Measurements from ENCODE around the gene OSGIN1.
A peak's percentile ranks its signal among the peaks of the same experiment; 100 is the strongest.

The OSGIN1 gene

DNA sequence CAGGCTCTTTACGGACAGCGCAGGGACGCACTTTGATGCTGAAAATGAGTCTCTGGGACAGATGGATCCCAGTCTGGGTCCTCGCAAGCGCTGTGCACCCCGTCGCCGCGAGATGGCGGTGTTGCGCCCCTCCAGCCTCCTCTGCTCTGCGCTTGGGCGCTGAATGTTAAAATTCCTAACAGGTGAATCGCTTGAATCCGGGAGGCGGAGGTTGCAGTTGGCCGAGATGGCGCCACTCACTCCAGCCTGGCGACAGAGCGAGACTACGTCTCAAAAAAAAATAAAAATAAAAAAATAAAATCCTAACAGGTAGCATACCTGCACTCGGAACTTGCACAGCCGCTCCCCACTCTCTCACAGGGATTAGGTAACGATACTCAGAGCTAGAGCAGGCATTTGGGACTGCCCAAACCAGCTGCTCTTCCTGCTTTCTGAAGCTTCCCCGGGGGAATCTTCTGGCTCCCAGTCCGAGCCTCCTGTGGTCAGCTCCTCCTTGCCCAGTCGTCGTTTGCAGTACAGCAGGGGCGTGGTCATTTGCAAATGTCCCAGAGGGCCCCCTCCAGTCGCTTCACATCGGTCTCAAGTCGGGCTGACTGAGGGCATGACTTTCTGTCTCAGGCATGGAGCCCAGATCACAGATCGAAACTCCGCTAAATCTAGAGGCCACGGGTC is 26.2 kb upstream of the OSGIN1 start:
- TF ChIP-seq, protein P1, sequence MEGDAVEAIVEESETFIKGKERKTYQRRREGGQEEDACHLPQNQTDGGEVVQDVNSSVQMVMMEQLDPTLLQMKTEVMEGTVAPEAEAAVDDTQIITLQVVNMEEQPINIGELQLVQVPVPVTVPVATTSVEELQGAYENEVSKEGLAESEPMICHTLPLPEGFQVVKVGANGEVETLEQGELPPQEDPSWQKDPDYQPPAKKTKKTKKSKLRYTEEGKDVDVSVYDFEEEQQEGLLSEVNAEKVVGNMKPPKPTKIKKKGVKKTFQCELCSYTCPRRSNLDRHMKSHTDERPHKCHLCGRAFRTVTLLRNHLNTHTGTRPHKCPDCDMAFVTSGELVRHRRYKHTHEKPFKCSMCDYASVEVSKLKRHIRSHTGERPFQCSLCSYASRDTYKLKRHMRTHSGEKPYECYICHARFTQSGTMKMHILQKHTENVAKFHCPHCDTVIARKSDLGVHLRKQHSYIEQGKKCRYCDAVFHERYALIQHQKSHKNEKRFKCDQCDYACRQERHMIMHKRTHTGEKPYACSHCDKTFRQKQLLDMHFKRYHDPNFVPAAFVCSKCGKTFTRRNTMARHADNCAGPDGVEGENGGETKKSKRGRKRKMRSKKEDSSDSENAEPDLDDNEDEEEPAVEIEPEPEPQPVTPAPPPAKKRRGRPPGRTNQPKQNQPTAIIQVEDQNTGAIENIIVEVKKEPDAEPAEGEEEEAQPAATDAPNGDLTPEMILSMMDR (IDR thresholded peaks at IDR 0.05), result peak; percentile 93
- H3K4me3 ChIP-seq, result no peak overlapping the region
- DNase-seq (ENCODE audit: low spot score), result no peak
- no peak overlapping the region for H3K27ac ChIP-seq

DNA sequence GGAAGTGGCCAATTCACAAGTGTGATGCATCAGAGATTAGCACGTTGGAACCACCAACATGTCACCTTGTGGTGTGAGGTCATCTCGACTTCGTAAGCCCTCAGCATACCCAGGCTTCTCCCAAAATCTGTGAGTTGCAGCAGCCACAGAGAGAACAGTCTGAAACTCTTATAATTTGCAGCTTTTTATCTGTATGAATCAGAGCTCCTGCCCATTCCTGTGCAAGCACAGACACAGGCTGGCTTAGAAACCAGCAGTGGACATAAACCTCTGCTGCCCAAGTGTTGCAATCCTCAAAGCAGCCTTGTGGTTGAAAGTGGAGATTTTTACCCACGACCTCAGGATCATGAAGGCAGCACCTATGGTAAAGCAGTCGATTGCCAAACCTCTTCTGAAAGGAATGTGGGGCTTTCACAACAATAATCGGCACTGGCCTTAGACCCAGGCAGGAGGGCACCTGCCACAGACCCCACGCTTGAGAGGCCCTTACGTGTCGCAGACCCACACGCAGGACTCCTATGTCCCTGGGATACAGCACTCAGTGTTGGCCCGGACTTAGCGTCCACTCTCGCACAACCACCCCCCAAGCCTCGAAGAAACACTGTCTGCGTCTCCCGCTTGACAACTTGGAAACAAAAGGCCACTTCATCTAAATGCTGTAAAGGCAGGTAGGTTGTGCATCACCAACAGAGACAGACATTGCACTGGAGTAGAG is 24.5 kb upstream of the OSGIN1 start:
- TF ChIP-seq, protein P1 (IDR thresholded peaks at IDR 0.05), result no peak
- no peak overlapping the region for H3K27ac ChIP-seq

DNA sequence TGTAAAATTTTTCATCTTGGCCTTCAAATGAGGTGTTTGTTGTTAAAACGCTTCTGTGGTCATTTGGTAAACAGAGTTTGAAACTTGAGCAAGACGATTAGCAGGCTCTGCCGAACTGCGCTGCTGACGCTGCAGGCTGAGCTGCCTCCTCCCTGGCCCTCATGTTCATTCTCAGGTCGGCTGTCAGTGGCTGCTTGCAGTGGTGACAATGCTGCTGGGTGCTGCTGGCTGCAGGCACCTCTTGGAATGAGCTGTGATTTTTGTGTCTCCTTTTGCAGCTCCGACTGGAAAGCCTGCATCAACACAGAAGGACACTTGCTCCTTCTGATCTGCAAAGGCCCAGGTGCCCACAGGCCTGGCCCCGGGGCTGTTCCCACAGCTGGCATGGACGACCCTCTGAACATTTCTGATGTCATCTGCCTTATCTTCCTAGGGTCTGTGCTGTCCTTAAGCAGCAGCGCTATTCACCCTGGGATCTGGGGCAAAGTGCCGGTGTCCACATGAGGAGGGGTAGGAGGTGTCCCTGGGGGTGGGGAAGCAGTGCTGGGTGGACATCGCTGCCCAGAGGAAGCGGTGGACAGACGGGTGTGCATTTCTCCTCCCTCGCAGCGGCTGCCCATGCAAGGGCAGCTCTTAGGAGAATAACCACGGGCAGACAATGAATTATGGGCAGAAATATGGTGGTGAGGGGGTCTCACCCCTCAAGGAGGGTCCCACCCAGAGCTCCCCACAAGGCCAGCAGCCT is 23.1 kb upstream of the OSGIN1 start:
- Histone ChIP-seq H3K4me3 (no peak overlapping the region), H3K27ac (no peak overlapping the region)
- DNase-seq (ENCODE audit: low spot score), result no peak
- TF ChIP-seq, protein P1 (IDR thresholded peaks at IDR 0.05), result no peak

More for the DNA sequence above, 24.5 kb upstream of the OSGIN1 start:
- H3K4me3 ChIP-seq, result no peak overlapping the region
- no peak for DNase-seq (ENCODE audit: low spot score)

DNA sequence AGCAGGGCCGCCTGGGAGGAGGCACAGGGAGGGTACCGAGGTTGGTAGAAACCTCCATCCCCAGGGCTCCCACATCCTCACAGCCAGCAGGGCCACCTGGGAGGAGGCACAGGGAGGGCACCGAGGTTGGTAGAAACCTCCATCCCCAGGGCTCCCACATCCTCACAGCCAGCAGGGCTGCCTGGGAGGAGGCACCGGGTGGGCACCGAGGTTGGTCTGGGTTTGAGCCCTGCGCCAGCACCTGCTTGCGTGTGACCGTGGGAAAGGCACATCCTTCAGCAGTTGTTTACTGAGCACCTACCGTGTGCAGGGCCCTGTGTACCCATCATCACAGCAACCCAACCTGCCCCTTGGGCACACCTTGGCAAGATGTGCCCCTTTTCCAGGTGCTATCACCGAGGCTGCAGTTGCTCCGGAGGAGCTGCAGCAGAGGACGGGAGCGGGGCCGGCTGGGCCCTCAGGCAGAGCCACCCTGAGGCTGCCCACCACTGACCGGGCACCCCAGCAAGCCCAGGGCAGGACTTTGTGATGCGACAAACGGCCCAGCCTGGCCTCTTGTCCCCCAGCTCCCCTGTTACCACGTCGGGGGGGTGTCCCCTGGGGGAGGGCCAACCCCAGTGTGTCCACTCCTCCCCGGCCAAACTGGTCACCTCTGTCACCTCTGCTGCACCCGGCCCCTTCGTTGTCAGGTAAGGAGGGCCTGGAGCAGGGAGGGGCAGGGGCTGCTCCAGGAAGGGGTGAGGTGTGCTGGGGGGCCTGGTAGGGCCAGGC is 22.1 kb upstream of the OSGIN1 start:
- Histone ChIP-seq H3K4me3 (no peak overlapping the region), H3K27ac (no peak overlapping the region)
- no peak for DNase-seq (ENCODE audit: low spot score)
- TF ChIP-seq, protein P1 (IDR thresholded peaks at IDR 0.05), result no peak

DNA sequence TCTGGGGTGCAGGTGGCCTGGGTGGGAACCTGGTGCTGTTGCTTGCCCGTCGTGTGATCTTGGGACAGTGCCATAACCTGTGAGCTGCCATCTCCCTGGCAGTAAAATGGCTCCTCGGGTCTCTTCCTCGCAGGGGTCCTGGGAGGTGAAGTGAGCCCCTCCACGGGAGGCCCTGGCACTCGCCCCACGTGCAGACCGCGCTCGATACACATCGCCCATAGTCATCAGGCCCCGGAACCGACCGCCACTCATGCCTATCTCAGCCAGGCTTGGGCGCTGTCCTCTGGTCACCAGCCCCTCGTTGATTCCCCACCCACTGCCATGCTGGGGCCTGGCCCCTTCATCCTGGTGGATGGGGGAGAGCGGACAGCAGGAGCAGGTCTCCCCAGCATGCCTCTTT is 21.5 kb upstream of the OSGIN1 start:
- Histone ChIP-seq H3K4me3 (no peak overlapping the region), H3K27ac (no peak overlapping the region)
- no peak for DNase-seq (ENCODE audit: low spot score)
- TF ChIP-seq, protein P1 (IDR thresholded peaks at IDR 0.05), result no peak

DNA sequence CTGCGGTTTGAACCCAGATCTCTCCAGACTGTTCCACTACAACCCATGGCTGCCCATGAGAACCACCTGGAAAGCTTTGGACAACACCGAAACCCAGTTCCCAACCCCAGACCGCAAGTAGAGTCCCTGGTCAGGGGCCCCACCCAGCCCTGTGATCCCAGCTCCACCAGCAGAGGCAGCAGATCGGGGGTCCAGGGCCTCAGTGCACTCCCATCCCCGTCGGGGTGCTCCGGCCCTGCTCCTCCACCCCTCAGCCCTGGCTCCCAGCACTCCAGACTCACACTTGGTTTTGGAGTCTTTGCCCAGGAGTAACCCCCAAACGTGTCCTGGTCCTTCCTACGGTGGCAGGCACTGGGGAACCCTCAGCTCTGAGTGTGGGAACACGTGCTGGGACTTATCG is 20.7 kb upstream of the OSGIN1 start:
- no peak for DNase-seq (ENCODE audit: low spot score)
- H3K4me3 ChIP-seq, result no peak overlapping the region
- no peak overlapping the region for H3K27ac ChIP-seq
- TF ChIP-seq, protein P1 (IDR thresholded peaks at IDR 0.05), result no peak
